22Rv1 (cell line): ENCODE data around the gene DPYSL5.

ENCODE experiments used
- ZFX ChIP-seq: fragments of 450-650 bp; IDR thresholded peaks from 2 replicates; pipeline ENCODE4 v1.6.1; 2017; ENCODE audit warnings: antibody characterized with exemption, borderline replicate concordance
- TF ChIP-seq, protein P1 (sequence below): fragments of 450-650 bp; IDR thresholded peaks from 2 replicates; pipeline ENCODE4 v1.5.1; 2017; ENCODE audit warnings: mild to moderate bottlenecking

DNA sequence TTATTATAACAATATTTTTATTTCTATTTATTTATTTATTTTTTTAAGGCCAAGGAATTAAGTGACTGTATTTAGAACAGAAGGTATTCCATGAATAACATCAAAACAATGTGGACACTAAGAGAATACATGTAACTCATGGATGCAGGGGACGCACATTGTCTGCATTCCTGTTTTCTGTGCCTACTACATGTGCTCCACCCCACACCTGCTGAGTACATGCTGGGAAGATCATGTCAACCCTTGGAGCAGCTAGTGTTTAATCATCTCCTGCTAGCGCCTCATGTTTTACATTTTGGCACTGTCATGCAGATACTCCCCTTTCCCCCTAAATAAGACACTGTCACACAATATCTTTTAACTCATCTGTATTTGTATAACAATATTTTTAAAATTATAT is 29.3 kb downstream of the DPYSL5 start:
- TF ChIP-seq ZFX: no peak
- TF ChIP-seq, protein P1, sequence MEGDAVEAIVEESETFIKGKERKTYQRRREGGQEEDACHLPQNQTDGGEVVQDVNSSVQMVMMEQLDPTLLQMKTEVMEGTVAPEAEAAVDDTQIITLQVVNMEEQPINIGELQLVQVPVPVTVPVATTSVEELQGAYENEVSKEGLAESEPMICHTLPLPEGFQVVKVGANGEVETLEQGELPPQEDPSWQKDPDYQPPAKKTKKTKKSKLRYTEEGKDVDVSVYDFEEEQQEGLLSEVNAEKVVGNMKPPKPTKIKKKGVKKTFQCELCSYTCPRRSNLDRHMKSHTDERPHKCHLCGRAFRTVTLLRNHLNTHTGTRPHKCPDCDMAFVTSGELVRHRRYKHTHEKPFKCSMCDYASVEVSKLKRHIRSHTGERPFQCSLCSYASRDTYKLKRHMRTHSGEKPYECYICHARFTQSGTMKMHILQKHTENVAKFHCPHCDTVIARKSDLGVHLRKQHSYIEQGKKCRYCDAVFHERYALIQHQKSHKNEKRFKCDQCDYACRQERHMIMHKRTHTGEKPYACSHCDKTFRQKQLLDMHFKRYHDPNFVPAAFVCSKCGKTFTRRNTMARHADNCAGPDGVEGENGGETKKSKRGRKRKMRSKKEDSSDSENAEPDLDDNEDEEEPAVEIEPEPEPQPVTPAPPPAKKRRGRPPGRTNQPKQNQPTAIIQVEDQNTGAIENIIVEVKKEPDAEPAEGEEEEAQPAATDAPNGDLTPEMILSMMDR: no peak
